HUDEP-2 (cell line): Measurements from ENCODE around the gene RIPOR3.
"Not testable (repeated sequence)": the region's sequence is repeated elsewhere in the genome, so short reads cannot be mapped to it uniquely, and the experiment has no call there.

ENCODE experiments used
- DNase-seq, 76 experiments: peaks; one replicate each; lab custom pipeline; 2025; ENCODE audit not compliant: unreplicated experiment in 76 of 76; lab: John Stamatoyannopoulos, UW

RIPOR3 gene

DNA sequence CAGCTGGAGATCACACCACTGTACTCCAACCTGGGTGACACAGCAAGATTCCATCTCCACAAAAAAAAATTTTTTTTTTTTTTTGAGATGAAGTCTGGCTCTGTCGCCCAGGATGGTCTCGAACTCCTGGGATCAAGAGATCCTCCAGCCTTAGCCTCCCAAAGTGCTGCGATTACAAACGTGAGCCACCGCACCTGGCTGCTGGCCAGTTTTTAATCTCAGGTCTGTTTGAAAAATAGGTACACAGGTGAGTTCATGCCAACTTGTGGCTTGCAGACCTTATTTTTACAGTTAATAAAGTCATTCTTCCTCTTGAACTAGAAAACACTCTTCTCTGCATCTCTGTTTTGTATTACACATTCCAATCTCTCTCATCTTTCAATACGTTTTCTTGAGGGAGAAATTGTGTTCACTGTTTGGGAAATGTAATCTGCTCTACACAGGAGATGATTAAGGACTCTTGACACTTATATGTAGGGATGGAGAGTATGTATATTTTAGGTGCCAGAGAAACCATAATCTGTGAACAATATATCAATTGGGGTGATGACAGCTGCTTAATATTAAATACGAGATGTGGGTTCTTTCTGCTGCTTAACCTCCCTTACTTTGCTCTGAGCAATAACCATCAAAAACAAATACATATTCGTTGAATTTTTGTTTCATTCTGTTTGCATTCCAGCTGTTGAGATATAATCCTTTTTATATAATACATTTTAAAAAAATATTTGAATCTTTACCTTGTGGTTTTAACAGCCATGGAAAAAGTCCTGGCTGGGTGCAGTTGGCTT is 17.7 kb upstream of the RIPOR3 start:
- no peak for DNase-seq

DNA sequence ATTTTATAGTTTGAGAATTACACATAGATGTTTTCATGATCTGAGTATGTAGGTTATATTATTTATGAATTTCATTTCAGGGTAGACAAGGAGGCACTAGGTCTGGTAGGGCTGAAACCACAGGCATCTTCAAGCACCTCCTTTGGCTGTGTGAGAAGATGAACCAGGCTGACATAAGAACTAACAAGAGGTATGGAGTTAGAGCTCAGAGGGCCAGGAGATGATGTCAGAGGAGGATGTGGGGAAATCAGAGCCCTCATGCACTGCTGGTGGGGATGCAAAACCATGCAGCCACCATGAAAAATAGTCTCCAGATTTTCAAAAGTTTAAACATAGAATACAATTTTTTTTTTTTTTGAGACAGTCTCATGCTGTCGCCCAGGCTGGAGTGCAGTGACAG is 13.6 kb upstream of the RIPOR3 start:
- no peak for DNase-seq

DNA sequence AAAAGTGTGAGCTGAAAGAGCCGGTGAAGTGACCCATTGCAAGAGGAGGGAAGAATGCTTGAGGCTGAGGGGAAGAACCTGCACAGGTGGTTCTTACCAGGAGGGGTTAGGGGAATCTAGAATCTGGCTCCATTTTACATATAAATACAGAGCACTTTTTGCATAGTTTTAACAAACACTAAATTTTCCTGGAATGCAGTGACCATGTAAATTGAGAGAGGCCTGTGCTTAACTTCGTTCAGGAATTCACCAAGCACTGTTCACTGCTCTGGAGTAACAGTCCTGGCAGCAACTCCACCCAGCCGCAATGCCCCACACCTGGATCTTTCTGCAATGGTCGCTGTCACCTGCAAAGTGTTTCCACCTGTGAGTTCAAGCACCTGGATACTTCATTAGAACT is 13.2 kb upstream of the RIPOR3 start:
- no peak for DNase-seq

DNA sequence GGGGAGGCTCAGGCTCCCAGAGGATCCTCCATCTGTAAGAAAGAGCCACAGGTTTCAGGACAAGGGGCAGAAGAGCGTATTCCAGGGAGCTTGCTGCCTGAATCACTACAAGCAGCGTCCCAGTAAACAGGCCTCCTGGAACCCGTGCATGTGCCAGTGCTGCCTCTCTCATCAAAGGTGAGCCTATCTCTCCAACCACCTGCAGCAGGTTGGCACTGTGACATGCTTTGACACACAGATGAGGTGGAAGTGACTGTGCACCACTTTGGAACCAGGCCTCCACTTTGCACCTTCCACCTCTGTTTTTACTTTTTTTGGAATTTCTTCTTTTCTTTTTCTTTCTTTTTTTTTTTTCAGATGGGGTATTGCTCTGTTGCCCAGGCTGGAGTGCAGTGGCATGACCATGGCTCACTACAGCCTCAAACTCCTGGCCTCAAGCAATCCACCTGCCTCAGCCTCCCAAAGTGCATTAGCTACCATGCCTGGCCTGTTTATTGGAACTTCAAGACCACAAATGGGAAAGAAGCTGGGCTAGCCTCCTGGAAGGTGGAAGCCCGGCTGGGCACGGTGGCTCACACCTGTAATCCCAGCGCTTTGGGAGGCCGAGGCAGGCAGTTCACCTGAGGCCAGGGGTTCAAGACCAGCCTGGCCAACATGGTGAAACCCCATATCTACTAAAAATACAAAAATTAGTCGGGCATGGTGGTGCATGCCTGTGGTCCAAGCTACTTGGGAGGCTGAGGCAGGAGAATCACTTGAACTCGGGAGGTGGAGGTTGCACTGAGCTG is 12.5 kb upstream of the RIPOR3 start:
- DNase-seq, result not testable (repeated sequence)

DNA sequence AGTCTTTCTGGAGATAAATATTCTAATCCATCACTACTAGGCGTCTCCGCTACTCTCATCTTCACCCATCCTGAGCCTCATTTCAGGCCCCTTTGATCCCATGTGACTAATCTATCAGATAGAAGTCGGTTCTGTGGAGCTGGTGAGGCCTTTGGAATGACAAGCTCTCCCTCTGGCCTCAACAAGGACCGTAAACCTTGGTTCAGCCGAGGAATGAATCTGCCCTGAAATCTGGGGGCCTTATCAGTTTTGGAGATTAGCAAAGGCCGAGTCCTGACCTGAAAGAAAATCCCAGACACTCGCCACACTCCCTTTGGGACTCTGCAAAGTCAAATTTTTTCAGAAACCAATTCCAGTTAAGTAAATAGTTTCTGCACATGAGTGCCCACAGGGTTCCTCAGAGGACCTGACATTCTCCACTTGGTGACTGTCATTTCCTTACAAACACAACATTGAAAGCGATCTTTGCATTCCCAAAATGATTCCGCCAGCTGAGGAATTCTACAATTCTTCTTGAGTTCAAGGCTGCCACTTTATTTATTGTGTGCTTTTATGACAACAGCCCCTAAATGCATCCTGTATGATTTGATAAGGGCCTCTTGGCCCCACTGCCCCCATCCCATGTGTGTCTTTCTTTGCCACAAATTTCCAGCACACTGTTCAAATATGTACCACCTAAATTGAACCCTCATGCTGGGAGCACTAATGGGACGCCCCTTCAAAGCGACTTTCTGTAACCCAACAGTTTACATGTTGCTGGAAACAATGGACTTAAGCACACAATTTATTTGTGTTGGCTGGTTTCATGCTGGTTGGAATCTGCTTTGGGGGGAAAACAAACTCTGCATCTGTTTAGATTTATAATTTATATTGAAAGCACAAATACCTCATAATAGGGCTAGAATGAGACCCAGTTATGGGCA is 10.0 kb upstream of the RIPOR3 start:
- DNase-seq, result no peak

DNA sequence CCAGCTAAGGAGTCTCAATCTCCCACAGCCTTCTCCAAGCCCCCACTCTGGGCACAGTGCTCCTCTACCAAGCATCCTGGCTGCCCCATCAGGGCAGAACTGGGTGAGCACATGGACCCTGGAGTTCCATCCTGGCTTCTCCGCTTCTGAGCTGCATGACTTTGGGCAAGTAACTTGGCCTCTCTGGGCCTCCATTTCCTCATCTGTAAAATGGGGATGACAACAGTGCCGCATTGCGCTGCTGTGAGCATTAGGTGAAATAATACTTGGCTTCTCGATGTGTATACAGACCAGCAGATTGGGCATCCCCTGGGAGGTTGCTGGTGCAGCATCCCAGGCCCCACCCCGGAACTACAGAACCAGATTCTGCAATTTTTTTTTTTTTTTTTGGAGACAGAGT is 8.3 kb upstream of the RIPOR3 start:
- no peak for DNase-seq

DNA sequence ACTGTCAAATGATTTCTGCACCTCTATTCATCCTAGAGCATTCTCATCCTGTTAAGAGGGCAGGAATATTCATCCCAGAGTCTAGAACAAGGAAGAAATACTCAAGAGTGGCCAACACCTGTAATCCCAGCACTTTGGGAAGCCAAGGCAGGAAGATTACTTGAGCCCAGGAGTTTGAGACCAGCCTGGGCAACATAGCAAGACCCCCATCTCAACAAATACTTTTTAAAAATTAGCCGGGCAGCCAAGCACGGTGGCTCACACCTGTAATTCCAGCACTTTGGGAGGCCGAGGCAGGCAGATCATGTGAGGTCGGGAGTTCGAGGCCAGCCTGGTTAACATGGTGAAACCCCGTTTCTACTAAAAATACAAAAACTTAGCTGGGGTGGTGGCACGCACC is 6.9 kb upstream of the RIPOR3 start:
- DNase-seq, result not testable (repeated sequence)

DNA sequence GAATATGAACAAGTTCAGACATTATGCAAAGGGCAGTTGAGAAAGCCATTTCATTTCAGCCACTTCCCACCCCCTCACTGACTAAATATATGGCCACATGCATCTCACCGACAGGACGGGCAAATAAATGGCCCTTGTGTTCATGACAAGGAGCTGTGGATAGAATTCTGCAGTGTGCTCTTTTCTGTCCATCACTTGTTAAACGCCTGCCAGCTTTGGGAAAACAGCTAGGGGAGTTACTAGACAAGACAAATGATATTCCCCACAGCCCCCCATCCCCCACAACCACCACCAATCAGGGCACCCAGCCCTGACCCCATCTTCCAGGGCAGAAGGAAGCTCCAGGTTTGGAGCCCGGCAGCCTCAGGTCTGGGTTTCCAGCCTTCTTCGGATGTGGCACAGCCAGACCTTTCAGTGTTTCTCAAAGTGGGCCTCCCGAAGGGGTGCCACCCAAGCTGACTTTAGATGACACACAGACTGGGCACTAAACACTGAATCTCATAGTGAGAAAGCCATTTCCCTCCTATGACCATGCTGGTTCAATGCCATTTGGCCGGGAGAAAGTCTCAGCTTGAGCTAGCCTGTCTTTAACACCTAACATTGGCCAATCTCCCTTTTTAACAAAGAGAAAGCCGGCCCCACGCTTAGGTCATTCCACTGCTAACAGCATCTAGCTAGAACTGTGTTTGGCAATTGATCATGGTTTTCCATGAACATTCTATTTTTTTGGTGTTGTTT is 4.0 kb upstream of the RIPOR3 start:
- no peak for DNase-seq

DNA sequence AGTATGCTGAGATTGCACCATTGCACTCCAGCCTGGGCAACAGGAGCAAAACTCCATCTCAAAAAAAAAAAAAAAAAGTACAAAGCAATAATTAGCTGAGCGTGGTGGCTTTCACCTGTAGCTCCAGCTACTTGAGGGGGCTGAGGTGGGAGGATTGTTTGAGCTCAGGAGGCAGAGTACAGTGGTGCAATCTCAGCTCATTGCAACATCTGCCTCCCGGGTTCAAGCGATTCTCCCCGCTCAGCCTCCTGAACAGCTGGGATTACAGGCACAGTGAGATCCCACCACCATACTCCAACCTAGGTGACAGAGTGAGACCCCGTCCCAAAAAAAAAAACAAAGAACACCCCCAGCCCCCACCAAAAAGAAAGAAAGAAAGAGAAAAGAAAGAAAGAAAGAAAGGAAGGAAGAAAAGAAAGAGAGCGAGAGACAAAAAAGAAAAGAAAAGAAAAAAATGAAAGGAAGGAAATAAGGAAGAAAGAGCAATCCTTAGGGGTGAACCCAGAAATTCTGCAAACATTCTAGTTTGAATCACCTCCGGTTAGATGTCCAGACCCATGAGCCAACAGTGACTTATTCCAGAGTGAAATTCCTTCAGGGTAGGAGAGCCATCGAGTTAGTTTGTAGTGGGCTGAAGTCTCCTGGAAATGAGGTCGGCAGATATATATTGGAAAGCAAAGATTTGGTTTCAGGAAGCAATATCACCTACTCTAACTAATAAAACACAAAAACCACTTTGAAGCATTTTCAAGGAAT is 3.2 kb upstream of the RIPOR3 start:
- no peak for DNase-seq

DNA sequence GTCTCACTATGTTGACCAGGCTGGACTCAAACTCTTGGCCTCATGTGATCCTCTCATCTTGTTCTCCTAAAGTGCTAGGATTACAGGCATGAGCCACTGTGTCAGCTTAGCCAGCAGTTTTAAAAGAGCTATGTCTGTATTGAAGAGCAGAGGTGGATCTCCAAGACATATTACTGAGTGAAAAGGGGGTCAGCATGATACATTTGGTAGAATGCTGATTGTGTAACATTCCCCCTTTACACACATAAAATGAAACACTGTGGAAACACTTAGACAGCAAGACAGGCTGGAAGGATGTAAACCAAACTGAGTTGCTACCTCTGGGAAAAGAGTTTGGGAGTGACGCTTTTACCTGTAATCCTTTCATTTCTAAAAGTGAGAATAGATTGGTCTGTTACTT is 1.7 kb upstream of the RIPOR3 start:
- no peak for DNase-seq

DNA sequence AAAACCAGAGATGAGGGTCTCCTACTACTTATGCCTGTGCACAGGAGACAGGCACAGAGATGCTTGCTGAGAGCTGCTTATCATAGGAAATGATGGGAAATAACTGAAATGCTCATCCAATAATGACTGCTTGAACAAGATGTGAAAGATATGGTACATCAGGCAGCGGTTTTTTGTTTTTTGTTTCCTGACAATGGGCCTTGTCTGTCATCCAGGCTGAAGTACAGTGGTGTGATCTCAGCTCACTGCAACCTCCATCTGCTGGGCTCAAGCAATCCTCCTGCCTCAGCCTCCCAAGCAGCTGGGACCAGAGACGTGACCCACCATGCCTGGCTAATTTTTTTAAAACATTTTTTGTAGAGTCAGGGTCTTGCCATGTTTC is 1.2 kb upstream of the RIPOR3 start:
- peak in 1 of 76 experiments; percentile 9 for DNase-seq

DNA sequence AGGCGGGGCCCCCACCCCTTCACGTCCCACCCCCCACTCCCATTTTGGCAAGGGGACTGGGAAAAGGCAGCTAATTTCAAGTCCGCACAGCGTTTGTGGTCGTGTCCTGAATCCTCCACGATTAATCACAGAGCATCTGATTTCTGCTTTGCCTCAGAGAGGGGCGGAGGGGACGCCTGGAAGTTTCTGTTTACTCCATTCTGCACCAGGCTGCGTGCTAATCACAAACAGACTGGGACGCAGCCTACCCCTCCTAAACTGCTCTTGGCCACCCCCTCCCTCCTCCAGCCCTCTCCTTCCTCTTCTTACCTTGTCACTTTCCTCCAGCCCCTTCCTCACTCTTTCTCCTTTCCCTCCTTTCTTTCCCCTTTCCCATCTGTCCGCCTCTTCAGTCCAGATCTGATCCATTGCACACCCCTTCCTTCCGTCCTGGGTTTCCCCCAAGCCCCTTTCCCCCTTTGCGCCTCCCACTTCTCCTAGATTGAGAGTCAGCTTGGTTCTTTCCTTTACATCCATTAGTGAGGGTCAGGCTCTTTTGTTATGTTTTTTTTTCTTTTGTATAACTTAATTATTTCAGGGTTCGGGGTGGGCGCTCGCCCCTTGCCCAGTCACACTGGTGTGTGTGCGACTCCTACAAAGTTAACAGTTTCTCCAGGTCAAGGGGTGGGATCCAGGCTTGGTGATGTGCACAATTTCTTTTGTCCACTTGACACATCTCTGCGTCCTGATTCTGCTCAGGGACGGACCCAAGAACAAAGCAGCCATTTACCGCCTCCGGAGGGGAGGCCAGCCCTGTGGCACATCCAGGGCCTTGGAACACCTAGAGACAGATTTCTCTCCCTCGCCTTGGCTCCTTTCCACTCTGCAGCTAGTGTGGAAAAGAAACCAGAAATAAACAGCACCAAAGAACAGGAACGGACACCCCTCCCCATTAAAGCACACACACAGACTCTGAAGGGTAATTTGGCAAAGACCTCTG is 520 bp upstream of the RIPOR3 start:
- peak in 36 of 76 experiments; percentile 16 to 83 (median 57) for DNase-seq

DNA sequence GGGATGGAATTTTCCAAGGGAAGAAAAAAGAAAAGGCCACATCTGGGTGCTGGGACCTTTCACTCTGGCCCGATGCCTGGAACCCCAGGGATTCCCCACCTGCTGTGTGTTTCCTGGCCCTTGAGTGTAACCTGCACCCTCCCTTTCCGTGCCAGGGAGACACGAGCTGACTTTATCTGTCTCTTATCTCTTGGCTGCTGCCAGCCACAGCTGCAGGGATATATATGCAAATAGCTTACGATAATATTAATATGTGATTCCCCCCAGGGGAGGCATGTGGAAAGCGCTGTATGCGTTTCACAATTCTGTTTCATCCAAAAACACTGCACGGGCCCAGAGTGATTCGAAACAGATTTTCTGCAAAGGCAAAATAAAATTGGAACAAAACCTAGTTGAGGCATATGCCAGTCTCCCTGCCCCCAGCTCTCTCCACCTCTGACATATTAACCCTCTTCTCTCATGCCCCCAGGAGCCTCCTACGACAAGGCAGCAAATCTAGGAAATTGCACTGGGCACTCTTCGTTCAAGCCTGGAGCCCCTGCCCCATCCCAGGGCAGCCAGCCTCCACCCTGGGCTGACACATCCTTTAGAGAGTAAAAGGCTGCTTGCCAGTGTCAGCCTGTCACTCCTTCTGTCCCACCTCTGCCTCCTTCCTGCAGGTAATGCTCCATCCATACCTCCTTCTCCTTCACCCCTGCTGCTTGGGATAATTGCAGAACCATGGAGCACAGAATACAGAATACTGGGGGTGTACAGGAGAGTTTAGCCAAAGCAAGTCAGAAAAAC is 1.3 kb downstream of the RIPOR3 start:
- DNase-seq, result peak in 53 of 76 experiments; percentile 5 to 66 (median 31)

DNA sequence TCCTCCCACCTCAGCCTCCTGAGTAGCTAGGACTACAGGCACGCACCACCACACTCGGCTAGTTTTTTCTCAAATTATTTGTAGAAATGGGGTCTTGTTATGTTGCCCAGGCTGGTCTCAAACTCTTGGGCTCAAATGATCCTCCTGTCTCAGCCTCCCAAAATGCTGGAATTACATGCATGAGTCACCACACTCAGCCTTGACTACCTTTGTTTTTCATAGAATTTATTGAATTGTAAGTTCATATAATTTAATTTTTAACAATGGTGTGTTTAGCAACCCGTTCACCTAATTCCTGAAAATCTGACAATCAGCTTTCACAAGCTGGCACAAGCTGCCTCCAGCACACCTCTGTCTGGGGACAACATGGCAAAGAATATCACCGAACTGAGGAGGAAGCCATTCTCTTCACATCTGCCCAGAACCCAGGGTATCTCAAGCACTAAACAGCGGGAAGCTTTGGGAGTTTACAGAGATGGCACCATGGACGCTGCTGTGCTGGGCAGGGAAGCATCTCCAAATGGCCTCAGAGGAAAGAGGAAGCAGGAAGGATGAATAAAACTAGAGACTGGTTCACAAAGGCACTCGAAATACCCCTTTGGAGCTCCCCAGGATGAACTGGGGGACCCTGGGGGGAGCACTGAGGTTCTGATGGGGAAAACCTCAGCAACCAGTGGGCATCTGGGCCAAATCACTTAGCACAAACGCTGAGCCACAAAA is 2.9 kb downstream of the RIPOR3 start:
- no peak for DNase-seq

DNA sequence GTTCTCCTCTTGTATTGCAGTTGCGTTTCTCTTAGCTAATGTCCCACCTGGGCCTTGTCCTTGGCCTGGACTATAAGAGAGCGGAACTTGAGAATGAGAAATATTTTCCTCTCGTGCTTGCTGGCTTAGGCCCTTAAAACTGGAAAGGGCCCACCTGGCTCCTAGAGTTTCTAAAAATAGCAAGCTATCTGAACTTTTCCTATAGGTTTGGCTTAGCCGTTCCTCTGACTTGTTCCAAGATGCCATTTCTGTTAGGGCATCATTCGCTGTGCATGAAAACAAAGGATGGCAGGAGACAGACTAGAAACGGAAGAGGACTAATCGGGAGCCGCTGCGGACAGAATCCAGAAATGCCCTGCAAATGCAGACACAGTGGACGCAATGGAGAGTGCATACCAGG is 4.5 kb downstream of the RIPOR3 start:
- no peak for DNase-seq

DNA sequence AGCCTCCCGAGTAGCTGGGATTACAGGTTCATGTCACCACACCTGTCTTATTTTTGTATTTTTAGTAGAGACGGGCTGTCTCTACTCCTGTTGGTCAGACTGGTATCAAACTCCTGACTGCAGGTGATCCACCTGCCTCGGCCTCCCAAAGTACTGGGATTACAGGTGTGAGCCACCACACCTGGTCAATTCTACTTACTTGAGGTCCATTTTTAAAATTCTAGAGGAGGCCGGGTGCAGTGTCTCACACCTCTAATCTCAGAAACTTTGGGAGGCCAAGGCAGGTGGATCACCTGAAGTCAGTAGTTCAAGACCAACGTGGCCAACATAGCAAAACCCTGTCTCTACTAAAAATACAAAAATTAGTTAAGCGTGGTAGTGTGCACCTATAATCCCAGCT is 7.8 kb downstream of the RIPOR3 start:
- no peak for DNase-seq

DNA sequence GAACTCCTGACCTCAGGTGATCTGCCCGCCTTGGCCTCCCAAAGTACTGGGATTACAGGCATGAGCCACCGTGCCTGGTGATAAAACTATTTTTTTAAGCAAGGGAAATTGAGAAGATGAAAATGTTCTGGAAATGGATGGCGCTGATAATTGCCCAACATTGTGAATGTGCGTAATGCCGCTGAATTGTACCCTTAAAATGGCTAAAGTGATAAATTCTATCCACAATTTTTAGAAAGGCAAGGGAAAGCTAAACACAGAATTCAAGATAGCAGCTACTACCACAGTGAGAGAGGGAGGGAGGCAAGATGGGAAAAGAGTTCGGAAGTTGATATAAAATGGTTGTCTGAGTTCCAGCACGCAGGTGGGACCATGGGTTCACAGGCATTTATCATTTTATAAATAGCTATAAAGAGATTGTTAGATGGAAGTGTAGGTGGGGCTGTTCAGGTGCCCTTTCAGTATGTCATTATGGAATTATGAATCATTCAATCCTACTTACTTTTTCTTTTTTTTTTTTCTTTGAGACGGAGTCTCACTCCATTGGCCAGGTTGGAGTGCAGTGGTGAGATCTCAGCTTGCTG is 8.3 kb downstream of the RIPOR3 start:
- DNase-seq, result no peak
